ENCODE data around the gene B3GALT5. TPM values are rescaled to one million over a fixed set of nuclear protein-coding genes. Genes with fewer than 3 reads are reported as not detected.

The B3GALT5 gene
- polyA plus RNA-seq, 2 donors: 0.47 to 0.49 TPM

- no peaks in the 10 kb centered on the region for H3K4me1 ChIP-seq (ENCODE audit: control insufficient read depth in 2 of 2, insufficient read depth in 2 of 2, low read length in 1 of 2)
- no peaks in the 10 kb centered on the region for H3K27me3 ChIP-seq (ENCODE audit: control insufficient read depth in 1 of 2, insufficient read depth in 2 of 2, low read length in 2 of 2)
- no peaks in the 10 kb centered on the region for H3K36me3 ChIP-seq (ENCODE audit: control insufficient read depth in 2 of 2, insufficient read depth in 2 of 2, low read length in 1 of 2)
- WGBS, 2 donors: 88 to 90% methylated on average over 14 of the region's 14 CpGs
- H3K4me3 ChIP-seq (ENCODE audit: low read depth in 1 of 2, low read length in 2 of 2): no peak overlapping the region
- H3K27ac ChIP-seq (ENCODE audit: low read depth in 2 of 2, low read length in 1 of 2): no peak overlapping the region
- no peaks in the 10 kb centered on the region for H3K9me3 ChIP-seq (ENCODE audit: control insufficient read depth in 2 of 2, insufficient read depth in 1 of 2, low read depth in 1 of 2, low read length in 1 of 2)
Observed at GRCh38 chr21:39602076-39602689, 10.6 kb upstream of the B3GALT5 start.

DNA sequence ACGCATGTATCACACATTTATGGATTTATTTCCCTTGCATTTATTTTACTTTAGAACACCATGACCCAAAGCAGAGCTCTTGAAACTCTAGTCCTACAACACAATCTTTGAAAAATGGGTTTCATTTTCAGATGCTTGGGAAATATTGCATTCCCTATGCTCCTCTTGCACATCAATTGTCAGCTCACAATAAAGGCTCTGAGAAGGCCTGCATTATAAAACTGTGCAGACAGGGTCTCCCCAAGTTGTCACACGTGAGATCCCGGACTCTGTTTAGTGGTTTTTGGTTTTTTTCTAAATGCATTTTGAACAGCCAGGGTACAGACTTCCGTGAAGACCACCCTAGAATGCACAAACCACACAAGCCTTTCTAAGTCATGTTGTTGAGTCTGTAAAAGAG lies 9.9 kb upstream of the B3GALT5 start:
- Histone ChIP-seq H3K4me1 (ENCODE audit: control insufficient read depth in 2 of 2, insufficient read depth in 2 of 2, low read length in 1 of 2) (no peaks in the 10 kb centered on the region), H3K4me3 (ENCODE audit: low read depth in 1 of 2, low read length in 2 of 2) (no peak overlapping the region), H3K27me3 (ENCODE audit: control insufficient read depth in 1 of 2, insufficient read depth in 2 of 2, low read length in 2 of 2) (no peaks in the 10 kb centered on the region), H3K27ac (ENCODE audit: low read depth in 2 of 2, low read length in 1 of 2) (no peak overlapping the region), H3K36me3 (ENCODE audit: control insufficient read depth in 2 of 2, insufficient read depth in 2 of 2, low read length in 1 of 2) (no peaks in the 10 kb centered on the region), H3K9me3 (ENCODE audit: control insufficient read depth in 2 of 2, insufficient read depth in 1 of 2, low read depth in 1 of 2, low read length in 1 of 2) (no peaks in the 10 kb centered on the region)
- WGBS, 2 donors: 87 to 91% methylated on average over 4 of the region's 4 CpGs

GRCh38 chr21:39604951-39605350 lies 7.8 kb upstream of the B3GALT5 start:
- 92 to 94% methylated on average over 8 of the region's 8 CpGs for WGBS, 2 donors

DNA sequence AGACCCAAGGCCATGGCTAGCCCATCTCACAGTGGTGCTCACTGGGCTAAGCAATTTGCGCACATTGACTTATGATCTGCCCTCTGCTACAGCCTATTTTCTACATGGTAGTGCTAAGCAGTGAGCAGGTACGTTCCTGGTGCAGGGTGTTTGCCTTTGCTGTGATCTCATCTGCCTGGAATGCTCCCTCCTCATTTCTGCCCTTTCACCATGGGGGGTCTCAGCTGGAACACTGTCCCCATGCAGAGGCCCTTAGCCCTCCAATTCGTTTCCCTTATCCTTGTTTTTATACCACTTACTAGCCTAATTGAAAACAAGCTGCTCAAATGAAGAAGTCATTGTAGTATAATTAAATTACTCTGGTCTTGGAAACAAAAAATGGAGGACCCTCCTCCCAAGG lies 2.0 kb upstream of the B3GALT5 start:
- WGBS, 2 donors: 62 to 71% methylated on average over 3 of the region's 3 CpGs
- Histone ChIP-seq H3K36me3 (ENCODE audit: control insufficient read depth in 2 of 2, insufficient read depth in 2 of 2, low read length in 1 of 2) (no peaks in the 10 kb centered on the region), H3K27ac (ENCODE audit: low read depth in 2 of 2, low read length in 1 of 2) (no peak overlapping the region), H3K4me1 (ENCODE audit: control insufficient read depth in 2 of 2, insufficient read depth in 2 of 2, low read length in 1 of 2) (no peaks in the 10 kb centered on the region), H3K27me3 (ENCODE audit: control insufficient read depth in 1 of 2, insufficient read depth in 2 of 2, low read length in 2 of 2) (peaks cover 0 to 13% of the 10 kb centered on the region in 2 donors), H3K9me3 (ENCODE audit: control insufficient read depth in 2 of 2, insufficient read depth in 1 of 2, low read depth in 1 of 2, low read length in 1 of 2) (no peaks in the 10 kb centered on the region), H3K4me3 (ENCODE audit: low read depth in 1 of 2, low read length in 2 of 2) (no peak overlapping the region)

More at GRCh38 chr21:39604951-39605350, 7.8 kb upstream of the B3GALT5 start:
- H3K36me3 ChIP-seq (ENCODE audit: control insufficient read depth in 2 of 2, insufficient read depth in 2 of 2, low read length in 1 of 2): no peaks in the 10 kb centered on the region
- no peaks in the 10 kb centered on the region for H3K9me3 ChIP-seq (ENCODE audit: control insufficient read depth in 2 of 2, insufficient read depth in 1 of 2, low read depth in 1 of 2, low read length in 1 of 2)
- no peaks in the 10 kb centered on the region for H3K4me1 ChIP-seq (ENCODE audit: control insufficient read depth in 2 of 2, insufficient read depth in 2 of 2, low read length in 1 of 2)
- H3K4me3 ChIP-seq (ENCODE audit: low read depth in 1 of 2, low read length in 2 of 2): no peak overlapping the region
- H3K27me3 ChIP-seq (ENCODE audit: control insufficient read depth in 1 of 2, insufficient read depth in 2 of 2, low read length in 2 of 2): no peaks in the 10 kb centered on the region
- no peak overlapping the region for H3K27ac ChIP-seq (ENCODE audit: low read depth in 2 of 2, low read length in 1 of 2)

DNA sequence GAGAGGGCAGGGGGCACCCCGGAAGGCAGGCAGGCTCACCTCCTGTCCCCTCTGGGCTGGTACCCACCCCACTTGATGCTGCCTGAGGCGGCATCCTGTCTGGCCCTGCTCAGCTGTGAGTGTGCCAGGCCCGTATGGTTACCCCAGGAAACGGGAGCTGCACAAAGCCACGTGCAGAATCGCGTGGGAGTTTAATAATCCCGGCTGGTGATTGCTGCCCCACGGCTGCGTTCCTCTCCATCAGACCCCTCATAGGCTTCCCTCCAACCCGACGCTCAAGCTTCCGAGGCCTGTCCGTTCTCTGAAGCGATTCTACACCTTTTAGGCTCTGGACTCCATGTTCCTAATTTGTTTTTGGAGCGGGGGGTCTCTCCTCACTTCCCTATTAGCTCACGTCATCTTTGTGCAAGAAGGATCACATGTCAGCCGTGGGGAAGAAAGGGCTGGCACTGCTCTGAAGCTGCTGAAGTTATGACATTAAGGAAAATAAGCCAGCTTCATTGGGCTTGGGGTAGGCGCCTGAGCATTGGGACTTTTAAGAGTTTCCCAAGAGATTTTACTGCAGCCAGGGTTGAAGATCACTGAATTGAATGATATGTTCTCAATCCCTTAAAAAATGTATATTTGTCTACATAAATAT lies 1.1 kb upstream of the B3GALT5 start:
- H3K27ac ChIP-seq (ENCODE audit: low read depth in 2 of 2, low read length in 1 of 2): no peak overlapping the region
- no peaks in the 10 kb centered on the region for H3K36me3 ChIP-seq (ENCODE audit: control insufficient read depth in 2 of 2, insufficient read depth in 2 of 2, low read length in 1 of 2)
- H3K9me3 ChIP-seq (ENCODE audit: control insufficient read depth in 2 of 2, insufficient read depth in 1 of 2, low read depth in 1 of 2, low read length in 1 of 2): no peaks in the 10 kb centered on the region
- 23 to 35% methylated on average over 19 of the region's 19 CpGs for WGBS, 2 donors
- no peak overlapping the region for H3K4me3 ChIP-seq (ENCODE audit: low read depth in 1 of 2, low read length in 2 of 2)
- peaks cover 0 to 13% of the 10 kb centered on the region in 2 donors for H3K27me3 ChIP-seq (ENCODE audit: control insufficient read depth in 1 of 2, insufficient read depth in 2 of 2, low read length in 2 of 2)
- H3K4me1 ChIP-seq (ENCODE audit: control insufficient read depth in 2 of 2, insufficient read depth in 2 of 2, low read length in 1 of 2): no peaks in the 10 kb centered on the region

- H3K4me3 ChIP-seq (ENCODE audit: low read depth in 1 of 2, low read length in 2 of 2): peak overlapping the region in 1 of 2 donors; percentile 40
- WGBS, 2 donors: 10 to 11% methylated on average over 42 to 47 of the region's 47 CpGs
Observed at GRCh38 chr21:39613041-39613934, 548 bp downstream of the B3GALT5 start.

DNA sequence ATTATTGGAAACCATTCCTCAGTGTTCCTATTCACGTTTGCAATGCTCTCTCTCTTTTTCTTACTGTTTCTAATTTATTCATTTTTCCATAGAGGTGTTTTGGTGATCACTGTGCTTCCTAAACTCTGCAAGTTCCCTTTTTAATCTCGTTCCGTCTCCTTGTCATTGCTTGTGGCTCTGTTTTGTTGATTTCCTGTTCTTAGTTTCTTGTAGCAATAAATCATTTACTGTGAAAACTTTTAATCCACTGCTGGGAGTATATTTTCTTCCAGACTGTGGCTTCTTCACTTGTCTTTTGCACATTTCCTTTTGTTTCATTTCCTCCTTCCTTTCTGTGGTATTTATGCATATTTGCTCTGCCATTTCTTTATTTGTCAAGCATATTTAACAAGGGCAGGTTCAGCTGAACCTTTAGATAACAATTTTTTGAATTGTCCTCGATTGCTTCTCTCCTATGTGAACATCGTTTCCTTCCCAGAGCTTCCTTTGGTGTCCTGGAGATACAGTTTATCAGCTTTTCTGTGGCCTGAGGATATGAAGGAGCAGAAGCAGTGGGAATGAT lies 3.6 kb downstream of the B3GALT5 start:
- Histone ChIP-seq H3K27me3 (ENCODE audit: control insufficient read depth in 1 of 2, insufficient read depth in 2 of 2, low read length in 2 of 2) (peaks cover 0 to 12% of the 10 kb centered on the region in 2 donors), H3K27ac (ENCODE audit: low read depth in 2 of 2, low read length in 1 of 2) (no peak overlapping the region), H3K9me3 (ENCODE audit: control insufficient read depth in 2 of 2, insufficient read depth in 1 of 2, low read depth in 1 of 2, low read length in 1 of 2) (no peaks in the 10 kb centered on the region), H3K4me1 (ENCODE audit: control insufficient read depth in 2 of 2, insufficient read depth in 2 of 2, low read length in 1 of 2) (no peaks in the 10 kb centered on the region), H3K36me3 (ENCODE audit: control insufficient read depth in 2 of 2, insufficient read depth in 2 of 2, low read length in 1 of 2) (no peaks in the 10 kb centered on the region), H3K4me3 (ENCODE audit: low read depth in 1 of 2, low read length in 2 of 2) (no peak overlapping the region)
- 28 to 35% methylated on average over 5 of the region's 5 CpGs for WGBS, 2 donors

More at GRCh38 chr21:39613041-39613934, 548 bp downstream of the B3GALT5 start:
- Histone ChIP-seq H3K27ac (ENCODE audit: low read depth in 2 of 2, low read length in 1 of 2) (no peak overlapping the region), H3K9me3 (ENCODE audit: control insufficient read depth in 2 of 2, insufficient read depth in 1 of 2, low read depth in 1 of 2, low read length in 1 of 2) (no peaks in the 10 kb centered on the region), H3K36me3 (ENCODE audit: control insufficient read depth in 2 of 2, insufficient read depth in 2 of 2, low read length in 1 of 2) (no peaks in the 10 kb centered on the region), H3K27me3 (ENCODE audit: control insufficient read depth in 1 of 2, insufficient read depth in 2 of 2, low read length in 2 of 2) (peaks cover 0 to 13% of the 10 kb centered on the region in 2 donors), H3K4me1 (ENCODE audit: control insufficient read depth in 2 of 2, insufficient read depth in 2 of 2, low read length in 1 of 2) (no peaks in the 10 kb centered on the region)

DNA sequence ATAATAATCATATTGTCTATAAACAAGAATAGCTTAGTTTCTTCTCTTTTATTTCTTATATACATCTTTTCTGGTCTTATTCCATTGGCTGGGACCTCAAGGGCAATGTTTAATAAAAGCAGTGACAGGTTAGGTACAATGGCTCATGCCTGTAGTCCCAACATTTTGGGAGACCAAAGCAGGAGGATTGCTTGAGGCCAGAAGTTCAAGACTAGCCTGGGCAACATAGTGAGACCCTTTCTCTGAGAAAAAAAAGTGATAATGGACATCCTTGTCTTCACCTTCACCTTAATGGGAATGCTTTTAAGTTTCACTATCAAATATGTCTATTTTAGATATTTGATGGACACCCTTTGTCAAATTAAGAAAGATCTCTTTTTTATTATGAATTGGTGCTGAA lies 8.1 kb downstream of the B3GALT5 start:
- no peak overlapping the region for H3K4me3 ChIP-seq (ENCODE audit: low read depth in 1 of 2, low read length in 2 of 2)
- H3K27ac ChIP-seq (ENCODE audit: low read depth in 2 of 2, low read length in 1 of 2): no peak overlapping the region
- no peaks in the 10 kb centered on the region for H3K9me3 ChIP-seq (ENCODE audit: control insufficient read depth in 2 of 2, insufficient read depth in 1 of 2, low read depth in 1 of 2, low read length in 1 of 2)
- H3K36me3 ChIP-seq (ENCODE audit: control insufficient read depth in 2 of 2, insufficient read depth in 2 of 2, low read length in 1 of 2): no peaks in the 10 kb centered on the region
- no peaks in the 10 kb centered on the region for H3K4me1 ChIP-seq (ENCODE audit: control insufficient read depth in 2 of 2, insufficient read depth in 2 of 2, low read length in 1 of 2)
- H3K27me3 ChIP-seq (ENCODE audit: control insufficient read depth in 1 of 2, insufficient read depth in 2 of 2, low read length in 2 of 2): no peaks in the 10 kb centered on the region

DNA sequence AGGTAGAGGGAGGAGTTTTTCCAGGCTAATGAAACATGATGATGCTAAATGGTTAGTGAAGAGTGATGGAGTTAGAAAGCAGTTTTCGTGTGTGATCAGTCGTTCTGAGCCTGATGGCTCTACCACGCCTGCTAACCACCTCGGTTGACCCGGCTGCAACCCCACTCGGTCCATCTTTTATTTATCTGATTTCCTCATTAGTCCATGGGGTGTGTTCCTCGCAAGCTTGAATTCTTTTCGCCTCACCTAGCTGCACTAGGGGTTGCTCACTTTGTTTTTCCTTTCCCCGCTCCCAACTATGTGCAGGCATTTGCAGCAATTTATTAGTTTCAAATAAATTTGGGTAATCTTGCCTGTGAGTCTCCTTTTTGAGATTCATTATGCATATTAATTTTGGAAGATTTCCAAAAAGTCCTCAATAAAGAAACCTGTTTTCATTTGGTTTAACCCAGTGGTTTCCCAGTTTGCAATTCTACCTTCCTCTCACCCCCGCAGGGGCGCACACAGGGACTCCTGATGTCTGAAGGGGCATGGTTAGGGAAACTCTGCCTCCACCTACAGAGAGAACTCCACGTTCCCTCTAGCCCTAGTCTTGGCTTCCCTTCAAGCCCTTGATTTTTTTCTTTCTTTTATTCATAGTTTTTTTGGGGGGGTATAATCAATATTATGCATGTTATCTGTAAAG lies 12.6 kb downstream of the B3GALT5 start:
- H3K9me3 ChIP-seq (ENCODE audit: control insufficient read depth in 2 of 2, insufficient read depth in 1 of 2, low read depth in 1 of 2, low read length in 1 of 2): no peaks in the 10 kb centered on the region
- no peak overlapping the region for H3K4me3 ChIP-seq (ENCODE audit: low read depth in 1 of 2, low read length in 2 of 2)
- no peak overlapping the region for H3K27ac ChIP-seq (ENCODE audit: low read depth in 2 of 2, low read length in 1 of 2)
- no peaks in the 10 kb centered on the region for H3K27me3 ChIP-seq (ENCODE audit: control insufficient read depth in 1 of 2, insufficient read depth in 2 of 2, low read length in 2 of 2)
- no peaks in the 10 kb centered on the region for H3K4me1 ChIP-seq (ENCODE audit: control insufficient read depth in 2 of 2, insufficient read depth in 2 of 2, low read length in 1 of 2)
- no peaks in the 10 kb centered on the region for H3K36me3 ChIP-seq (ENCODE audit: control insufficient read depth in 2 of 2, insufficient read depth in 2 of 2, low read length in 1 of 2)
- 62 to 78% methylated on average over 12 of the region's 12 CpGs for WGBS, 2 donors

All from esophagus (tissue), 2 donors.